PC-9 (cell line): ENCODE data around the gene FRMD6.

Experiments used
- CTCF ChIP-seq: fragments of 200-600 bp; sonication (generic); conservative IDR thresholded peaks from 2 replicates; pipeline ENCODE4 v1.6.1; 2017; ENCODE audit warnings: mixed run types, antibody characterized with exemption, mild to moderate bottlenecking, moderate library complexity
- EZH2 ChIP-seq: fragments of 200-600 bp; sonication (generic); IDR thresholded peaks from 2 replicates; pipeline ENCODE4 v1.8.0; 2017; ENCODE audit warnings: antibody characterized with exemption, low read depth

- TF ChIP-seq CTCF (no peak), EZH2 (no peak)
Measured at GRCh38 chr14:51704545-51704944, 52.8 kb downstream of the FRMD6 start.
